Measurements from ENCODE around the gene USP31. TPM values are rescaled to one million over a fixed set of nuclear protein-coding genes. Genes with fewer than 3 reads are reported as not detected.
A peak's percentile ranks its signal among the peaks of the same experiment; 100 is the strongest.

USP31 gene
- total and polyA plus RNA-seq, 2 of the 13 experiments (the other 11 are each of a cell fraction or from before 2014, with no cell fraction given), result 22.5 to 23.3 TPM

DNA sequence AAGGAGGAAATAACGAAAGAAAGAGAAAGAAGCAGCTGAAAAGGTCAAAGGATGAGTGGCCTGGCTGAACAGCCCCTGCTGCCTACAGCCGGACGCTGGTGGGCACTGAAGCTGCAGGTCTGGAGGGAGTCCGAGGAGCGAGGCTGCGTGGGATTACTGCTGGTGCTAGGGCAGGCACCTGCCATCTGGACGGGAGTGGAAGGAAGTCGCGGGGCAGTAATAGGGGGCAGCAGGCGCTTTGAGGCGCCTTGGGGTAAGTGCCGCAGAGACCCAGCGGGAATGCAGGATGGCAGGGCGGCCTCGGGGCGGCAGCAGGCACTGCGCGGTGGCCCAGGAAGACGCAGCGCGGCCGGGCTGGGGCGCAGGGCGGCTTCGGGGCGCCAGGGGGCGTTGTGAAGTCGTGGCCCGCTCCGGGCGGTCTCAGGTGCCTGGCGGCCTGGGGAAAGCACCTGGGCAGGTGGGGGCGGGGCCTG is 33.0 kb upstream of the USP31 start (continued):
- no peak; the same call in 1 of the 2 replicates for TF ChIP-seq ZZZ3 (CRISPR knock-in tag; IDR thresholded peaks at IDR 0.05; ENCODE audit: borderline replicate concordance)
- TF ChIP-seq ZFP36 (IDR thresholded peaks at IDR 0.05; ENCODE audit: borderline replicate concordance, low read depth, low read length, partially characterized antibody), result peak; percentile 45
- TF ChIP-seq ZBTB38 (CRISPR knock-in tag; IDR thresholded peaks at IDR 0.05), result peak; percentile 72; the same call in 1 of the 2 replicates
- 0 out of 2 replicates have a peak, but pooled peaks have one; percentile 16 for TF ChIP-seq YEATS2 (CRISPR knock-in tag; IDR thresholded peaks at IDR 0.05; ENCODE audit: borderline replicate concordance)
- TF ChIP-seq, protein P1, sequence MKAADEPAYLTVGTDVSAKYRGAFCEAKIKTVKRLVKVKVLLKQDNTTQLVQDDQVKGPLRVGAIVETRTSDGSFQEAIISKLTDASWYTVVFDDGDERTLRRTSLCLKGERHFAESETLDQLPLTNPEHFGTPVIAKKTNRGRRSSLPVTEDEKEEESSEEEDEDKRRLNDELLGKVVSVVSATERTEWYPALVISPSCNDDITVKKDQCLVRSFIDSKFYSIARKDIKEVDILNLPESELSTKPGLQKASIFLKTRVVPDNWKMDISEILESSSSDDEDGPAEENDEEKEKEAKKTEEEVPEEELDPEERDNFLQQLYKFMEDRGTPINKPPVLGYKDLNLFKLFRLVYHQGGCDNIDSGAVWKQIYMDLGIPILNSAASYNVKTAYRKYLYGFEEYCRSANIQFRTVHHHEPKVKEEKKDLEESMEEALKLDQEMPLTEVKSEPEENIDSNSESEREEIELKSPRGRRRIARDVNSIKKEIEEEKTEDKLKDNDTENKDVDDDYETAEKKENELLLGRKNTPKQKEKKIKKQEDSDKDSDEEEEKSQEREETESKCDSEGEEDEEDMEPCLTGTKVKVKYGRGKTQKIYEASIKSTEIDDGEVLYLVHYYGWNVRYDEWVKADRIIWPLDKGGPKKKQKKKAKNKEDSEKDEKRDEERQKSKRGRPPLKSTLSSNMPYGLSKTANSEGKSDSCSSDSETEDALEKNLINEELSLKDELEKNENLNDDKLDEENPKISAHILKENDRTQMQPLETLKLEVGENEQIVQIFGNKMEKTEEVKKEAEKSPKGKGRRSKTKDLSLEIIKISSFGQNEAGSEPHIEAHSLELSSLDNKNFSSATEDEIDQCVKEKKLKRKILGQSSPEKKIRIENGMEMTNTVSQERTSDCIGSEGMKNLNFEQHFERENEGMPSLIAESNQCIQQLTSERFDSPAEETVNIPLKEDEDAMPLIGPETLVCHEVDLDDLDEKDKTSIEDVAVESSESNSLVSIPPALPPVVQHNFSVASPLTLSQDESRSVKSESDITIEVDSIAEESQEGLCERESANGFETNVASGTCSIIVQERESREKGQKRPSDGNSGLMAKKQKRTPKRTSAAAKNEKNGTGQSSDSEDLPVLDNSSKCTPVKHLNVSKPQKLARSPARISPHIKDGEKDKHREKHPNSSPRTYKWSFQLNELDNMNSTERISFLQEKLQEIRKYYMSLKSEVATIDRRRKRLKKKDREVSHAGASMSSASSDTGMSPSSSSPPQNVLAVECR (CRISPR knock-in tag; IDR thresholded peaks at IDR 0.05; ENCODE audit: borderline replicate concordance), result no peak; the same call in 1 of the 2 replicates
- no peak for TF ChIP-seq NFE2 (CRISPR knock-in tag; IDR thresholded peaks at IDR 0.05)
- TF ChIP-seq SMC3 (IDR thresholded peaks at IDR 0.05; ENCODE audit: low read length), result peak; percentile 60; the same call in 1 of the 2 replicates
- TF ChIP-seq, protein P2, sequence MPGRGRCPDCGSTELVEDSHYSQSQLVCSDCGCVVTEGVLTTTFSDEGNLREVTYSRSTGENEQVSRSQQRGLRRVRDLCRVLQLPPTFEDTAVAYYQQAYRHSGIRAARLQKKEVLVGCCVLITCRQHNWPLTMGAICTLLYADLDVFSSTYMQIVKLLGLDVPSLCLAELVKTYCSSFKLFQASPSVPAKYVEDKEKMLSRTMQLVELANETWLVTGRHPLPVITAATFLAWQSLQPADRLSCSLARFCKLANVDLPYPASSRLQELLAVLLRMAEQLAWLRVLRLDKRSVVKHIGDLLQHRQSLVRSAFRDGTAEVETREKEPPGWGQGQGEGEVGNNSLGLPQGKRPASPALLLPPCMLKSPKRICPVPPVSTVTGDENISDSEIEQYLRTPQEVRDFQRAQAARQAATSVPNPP (CRISPR knock-in tag; IDR thresholded peaks at IDR 0.05), result no peak
- TF ChIP-seq, protein P3, sequence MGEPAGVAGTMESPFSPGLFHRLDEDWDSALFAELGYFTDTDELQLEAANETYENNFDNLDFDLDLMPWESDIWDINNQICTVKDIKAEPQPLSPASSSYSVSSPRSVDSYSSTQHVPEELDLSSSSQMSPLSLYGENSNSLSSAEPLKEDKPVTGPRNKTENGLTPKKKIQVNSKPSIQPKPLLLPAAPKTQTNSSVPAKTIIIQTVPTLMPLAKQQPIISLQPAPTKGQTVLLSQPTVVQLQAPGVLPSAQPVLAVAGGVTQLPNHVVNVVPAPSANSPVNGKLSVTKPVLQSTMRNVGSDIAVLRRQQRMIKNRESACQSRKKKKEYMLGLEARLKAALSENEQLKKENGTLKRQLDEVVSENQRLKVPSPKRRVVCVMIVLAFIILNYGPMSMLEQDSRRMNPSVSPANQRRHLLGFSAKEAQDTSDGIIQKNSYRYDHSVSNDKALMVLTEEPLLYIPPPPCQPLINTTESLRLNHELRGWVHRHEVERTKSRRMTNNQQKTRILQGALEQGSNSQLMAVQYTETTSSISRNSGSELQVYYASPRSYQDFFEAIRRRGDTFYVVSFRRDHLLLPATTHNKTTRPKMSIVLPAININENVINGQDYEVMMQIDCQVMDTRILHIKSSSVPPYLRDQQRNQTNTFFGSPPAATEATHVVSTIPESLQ (CRISPR knock-in tag; conservative IDR thresholded peaks at IDR 0.05), result peak; percentile 78; the same call in 1 of the 2 replicates
- TF ChIP-seq, protein P4, sequence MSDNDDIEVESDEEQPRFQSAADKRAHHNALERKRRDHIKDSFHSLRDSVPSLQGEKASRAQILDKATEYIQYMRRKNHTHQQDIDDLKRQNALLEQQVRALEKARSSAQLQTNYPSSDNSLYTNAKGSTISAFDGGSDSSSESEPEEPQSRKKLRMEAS (IDR thresholded peaks at IDR 0.05), result peak; percentile 48; the same call in 1 of the 2 replicates
- peak; percentile 72 for TF ChIP-seq THAP11 (CRISPR knock-in tag; IDR thresholded peaks at IDR 0.05)
- 0 out of 2 replicates have a peak, but pooled peaks have one; percentile 45 for TF ChIP-seq SMAD3 (CRISPR knock-in tag; IDR thresholded peaks at IDR 0.05)
- no peak for TF ChIP-seq ZNF781 (CRISPR knock-in tag; IDR thresholded peaks at IDR 0.05; ENCODE audit: borderline replicate concordance, not compliant biosample characterization)
- 0 out of 2 replicates have a peak, but pooled peaks have one; percentile 44 for TF ChIP-seq CC2D1A (CRISPR knock-in tag; IDR thresholded peaks at IDR 0.05)

Measured in HepG2 (cell line).